GM12801 (cell line): ENCODE data around the gene EIF2S3.

ENCODE experiments used
- TF ChIP-seq, protein P1 (sequence below): IDR thresholded peaks from one replicate; pipeline ENCODE4 v1.5.1; 2011; ENCODE audit warnings: control low read depth; ENCODE audit not compliant: insufficient read length; ENCODE audit errors: extremely low read depth

EIF2S3 gene

GRCh38 chrX:24054182-24055042 is at the start of gene EIF2S3:
EIF2S3 (plus strand) TSS chrX:24054956; CDS start chrX:24054969, 13 bp downstream.
- TF ChIP-seq, protein P1, sequence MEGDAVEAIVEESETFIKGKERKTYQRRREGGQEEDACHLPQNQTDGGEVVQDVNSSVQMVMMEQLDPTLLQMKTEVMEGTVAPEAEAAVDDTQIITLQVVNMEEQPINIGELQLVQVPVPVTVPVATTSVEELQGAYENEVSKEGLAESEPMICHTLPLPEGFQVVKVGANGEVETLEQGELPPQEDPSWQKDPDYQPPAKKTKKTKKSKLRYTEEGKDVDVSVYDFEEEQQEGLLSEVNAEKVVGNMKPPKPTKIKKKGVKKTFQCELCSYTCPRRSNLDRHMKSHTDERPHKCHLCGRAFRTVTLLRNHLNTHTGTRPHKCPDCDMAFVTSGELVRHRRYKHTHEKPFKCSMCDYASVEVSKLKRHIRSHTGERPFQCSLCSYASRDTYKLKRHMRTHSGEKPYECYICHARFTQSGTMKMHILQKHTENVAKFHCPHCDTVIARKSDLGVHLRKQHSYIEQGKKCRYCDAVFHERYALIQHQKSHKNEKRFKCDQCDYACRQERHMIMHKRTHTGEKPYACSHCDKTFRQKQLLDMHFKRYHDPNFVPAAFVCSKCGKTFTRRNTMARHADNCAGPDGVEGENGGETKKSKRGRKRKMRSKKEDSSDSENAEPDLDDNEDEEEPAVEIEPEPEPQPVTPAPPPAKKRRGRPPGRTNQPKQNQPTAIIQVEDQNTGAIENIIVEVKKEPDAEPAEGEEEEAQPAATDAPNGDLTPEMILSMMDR = no peak

DNA sequence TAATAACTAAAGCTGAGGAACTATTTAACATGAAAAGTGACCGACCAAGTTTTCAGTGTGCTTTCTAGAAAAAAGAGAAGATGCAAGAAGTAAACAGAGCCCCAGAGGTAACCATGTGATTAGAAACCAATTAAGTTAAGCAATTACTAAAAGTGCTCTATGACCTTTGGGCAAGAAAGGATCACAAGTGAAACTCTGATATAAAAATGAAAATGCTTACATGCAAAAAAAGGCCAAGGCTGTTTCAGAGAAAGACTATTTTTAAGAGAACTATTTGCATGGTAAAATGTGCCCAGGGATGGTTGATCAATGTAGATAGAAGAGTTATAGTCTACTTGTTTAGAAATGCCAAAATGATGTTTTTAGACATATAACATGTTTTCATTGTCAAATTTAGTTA is 49.7 kb upstream of the EIF2S3 start:
- TF ChIP-seq, protein P1 = no peak

DNA sequence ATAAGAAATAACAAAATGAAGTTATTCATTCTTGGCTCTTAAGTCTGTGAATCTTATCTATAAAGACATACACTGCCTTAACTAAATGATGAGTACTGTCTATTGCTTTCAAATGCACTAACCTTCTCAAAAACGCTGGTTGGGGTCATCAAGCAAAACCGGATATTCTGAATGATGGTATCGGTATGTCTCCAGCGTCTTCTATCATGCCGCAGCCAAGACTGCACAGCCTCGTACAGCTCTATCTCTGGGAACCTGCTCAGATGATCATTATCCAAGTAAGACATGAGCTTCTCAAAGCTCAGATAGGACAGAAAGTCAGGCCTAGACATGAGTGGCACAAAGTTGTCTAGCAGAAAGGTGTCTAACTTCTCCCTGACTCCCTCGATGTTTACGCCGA is 48.9 kb upstream of the EIF2S3 start:
- TF ChIP-seq, protein P1 = no peak

- TF ChIP-seq, protein P1 = no peak
Observed at GRCh38 chrX:24012266-24012665, 42.5 kb upstream of the EIF2S3 start.

- TF ChIP-seq, protein P1 = no peak
Observed at GRCh38 chrX:24014388-24015018, 40.3 kb upstream of the EIF2S3 start.

- TF ChIP-seq, protein P1 = no peak
Observed at GRCh38 chrX:24017674-24018073, 37.1 kb upstream of the EIF2S3 start.

GRCh38 chrX:24018809-24019208 is 35.9 kb upstream of the EIF2S3 start:
- TF ChIP-seq, protein P1 = no peak
